GM18507 (cell line): ENCODE data around the gene NUAK2.
"Not testable (repeated sequence)": the region's sequence is repeated elsewhere in the genome, so short reads cannot be mapped to it uniquely, and the experiment has no call there.

Source experiments
- DNase-seq: peaks from one replicate; pipeline ENCODE4 v3.0.0; 2011; ENCODE audit warnings: low read depth; ENCODE audit not compliant: insufficient read length; ENCODE audit errors: extremely low spot score
- FAIRE-seq: peaks from 2 replicates; lab custom pipeline; 2011; peaks lifted over from hg19 to GRCh38; lab: Jason Lieb, UNC

NUAK2 gene

DNA sequence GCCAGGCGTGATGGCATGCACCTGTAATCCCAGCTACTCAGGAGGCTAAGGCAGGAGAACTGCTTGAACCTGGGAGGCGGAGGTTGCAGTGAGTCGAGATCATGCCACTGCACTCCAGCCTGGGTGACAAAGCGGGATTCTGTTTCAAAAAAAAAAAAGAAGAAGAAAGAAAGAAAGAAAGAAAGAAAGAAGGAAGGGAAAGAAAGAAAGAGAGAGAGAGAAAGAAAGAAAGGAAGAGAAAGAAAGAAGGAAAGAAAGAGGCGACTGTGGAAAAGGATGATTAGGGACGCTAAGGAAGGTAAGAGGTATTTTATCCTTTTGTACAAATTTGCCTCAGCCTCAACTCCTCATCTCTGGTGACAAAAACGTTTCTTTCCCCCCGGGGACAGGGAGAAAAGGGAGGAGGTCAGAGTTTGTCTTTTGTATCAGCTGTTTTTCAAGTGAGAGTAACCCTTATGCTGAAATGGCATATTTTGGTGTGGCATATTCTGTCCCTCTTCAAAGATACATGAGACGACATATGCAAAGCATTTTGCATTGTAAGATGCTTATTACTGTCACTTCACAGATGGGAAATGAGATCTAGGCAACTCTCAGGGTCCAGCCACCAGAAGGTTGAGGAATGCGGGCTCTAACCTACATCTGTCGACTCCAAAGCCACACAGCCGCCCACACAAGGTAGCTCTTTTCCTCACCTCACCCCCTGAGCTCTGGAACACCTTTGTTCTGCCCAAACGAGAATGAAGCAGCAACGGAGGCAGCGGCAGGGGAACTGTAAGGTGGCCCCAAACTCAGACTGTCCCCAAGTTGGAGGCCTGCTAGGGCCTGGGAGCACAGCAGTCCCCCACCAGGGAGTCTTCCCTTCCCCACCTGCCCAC lies 38.0 kb downstream of the NUAK2 start:
- DNase-seq (no peak), FAIRE-seq (no peak)

DNA sequence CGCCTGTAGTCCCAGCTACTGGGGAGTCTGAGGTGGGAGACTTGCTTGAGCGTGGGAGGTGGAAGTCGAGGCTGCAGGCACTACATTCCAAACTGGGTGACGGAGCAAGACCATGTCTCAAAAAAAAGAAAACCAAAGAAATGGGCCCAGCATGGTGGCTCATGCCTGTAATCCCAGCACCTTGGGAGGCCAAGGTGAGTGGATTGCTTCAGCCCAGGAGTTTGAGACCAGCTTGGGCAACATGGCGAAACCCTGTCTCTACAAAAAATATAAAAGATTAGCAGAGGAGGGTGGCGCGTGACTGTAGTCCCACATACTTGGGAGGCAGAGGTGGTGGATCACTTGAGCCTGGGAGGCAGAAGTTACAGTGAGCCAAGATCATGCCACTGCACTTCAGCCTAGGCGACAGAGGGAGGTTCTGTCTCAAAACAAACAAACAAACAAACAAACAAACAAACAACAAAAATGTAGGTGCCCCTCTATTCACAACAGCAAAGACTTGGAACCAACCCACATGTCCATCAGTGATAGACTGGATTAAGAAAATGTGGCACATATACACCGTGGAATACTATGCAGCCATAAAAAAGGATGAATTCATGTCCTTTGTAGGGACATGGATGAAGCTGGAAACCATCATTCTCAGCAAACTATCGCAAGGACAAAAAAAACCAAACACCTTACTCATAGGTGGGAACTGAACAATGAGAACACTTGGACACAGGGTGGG lies 40.7 kb downstream of the NUAK2 start:
- not testable (repeated sequence) for FAIRE-seq, DNase-seq

DNA sequence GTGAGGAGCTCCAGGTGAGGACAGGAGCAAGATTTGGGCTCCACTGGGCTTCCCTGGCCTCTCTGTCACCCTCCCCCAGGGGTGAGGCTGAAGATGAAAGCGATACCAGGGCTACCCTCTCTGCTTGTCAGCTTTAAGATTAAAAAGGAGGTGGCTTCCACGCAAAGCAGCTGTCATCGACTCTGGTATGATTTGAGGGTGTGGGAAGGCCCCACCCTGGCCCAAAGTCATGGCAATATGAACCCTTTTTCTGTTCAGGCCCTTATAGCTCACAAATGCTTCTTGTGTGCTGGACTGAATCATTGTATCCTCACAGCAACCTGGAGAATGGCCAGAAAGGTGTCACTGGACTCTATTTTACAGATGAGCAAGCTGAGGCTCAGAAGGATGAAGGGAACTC lies 41.6 kb downstream of the NUAK2 start:
- FAIRE-seq (no peak), DNase-seq (no peak)

DNA sequence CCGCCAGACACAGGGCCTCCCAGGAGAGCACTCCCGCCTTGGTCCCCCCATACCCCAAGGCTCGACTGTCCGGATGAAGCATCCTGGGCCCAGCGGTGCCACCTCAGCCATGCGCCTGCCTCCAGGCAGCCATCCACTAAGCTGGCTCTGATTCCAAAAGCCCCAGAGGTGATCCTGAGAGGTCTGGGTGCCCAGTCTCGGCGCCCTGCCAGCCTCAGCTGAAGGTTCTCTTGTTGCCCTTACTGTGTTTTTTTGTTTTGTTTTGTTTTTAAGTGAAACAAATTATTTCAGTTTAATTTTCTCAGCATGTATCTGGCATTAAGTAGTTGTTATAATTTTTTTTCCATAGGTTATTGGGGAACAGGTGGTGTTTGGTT lies 44.9 kb downstream of the NUAK2 start:
- no peak for DNase-seq
- FAIRE-seq, result no peak

DNA sequence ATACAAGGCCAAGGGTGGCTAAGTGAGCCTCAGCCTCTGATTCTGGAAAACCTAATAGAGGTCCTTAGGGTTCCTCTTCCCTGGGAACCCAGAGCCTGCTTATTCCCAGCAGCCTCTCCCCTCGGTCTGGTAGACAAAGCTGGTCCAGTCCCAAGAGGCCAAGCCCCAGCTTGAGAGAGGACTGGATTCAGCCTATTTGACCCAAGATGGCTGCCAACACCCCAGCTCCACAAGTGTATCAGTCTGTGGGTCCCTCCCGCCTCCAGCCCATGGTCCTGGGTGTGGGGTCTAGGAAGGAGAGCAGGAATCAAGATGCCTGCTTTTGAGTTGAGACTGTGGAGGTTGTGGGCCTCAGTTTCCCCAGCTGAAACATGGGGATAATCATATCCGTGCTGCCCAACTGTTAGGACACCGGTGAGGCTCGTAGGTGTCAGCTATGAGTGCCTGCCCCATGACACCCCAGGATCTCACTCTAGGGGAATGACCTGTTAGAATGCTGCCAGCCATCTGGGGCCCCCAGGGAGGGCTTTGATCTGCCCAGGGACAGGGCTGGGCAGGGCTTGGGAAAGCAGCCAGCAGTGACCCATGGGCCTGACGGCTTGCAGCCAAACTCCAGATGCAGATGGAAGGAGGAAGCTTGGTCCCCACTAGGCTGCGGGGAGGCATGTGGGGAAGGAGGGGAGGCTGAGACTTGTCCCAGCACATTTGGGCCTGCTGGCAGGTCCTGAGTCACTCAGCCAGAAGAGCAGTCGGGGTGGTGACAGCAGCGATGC lies 45.4 kb downstream of the NUAK2 start:
- DNase-seq, result no peak
- no peak for FAIRE-seq

DNA sequence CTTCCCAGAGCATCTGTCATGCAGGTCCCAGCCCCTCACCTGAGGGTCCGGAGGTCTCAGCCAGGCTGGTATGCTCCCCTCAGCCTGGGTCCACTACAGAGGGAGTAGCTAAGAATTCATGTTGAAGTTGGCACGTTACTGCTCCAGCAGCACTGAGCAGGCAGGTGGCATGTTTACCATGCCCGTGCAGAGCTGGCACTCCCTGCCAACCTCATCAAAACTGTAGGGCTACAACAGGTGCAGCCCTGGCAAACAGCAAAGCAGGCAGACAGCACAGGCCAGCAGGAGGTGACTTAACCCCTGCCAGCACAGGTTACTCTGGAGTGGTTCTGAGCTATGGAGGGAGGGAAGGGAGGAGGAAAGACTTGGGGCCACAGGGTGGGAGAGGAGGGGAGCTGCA lies 46.4 kb downstream of the NUAK2 start:
- DNase-seq (no peak), FAIRE-seq (no peak)

DNA sequence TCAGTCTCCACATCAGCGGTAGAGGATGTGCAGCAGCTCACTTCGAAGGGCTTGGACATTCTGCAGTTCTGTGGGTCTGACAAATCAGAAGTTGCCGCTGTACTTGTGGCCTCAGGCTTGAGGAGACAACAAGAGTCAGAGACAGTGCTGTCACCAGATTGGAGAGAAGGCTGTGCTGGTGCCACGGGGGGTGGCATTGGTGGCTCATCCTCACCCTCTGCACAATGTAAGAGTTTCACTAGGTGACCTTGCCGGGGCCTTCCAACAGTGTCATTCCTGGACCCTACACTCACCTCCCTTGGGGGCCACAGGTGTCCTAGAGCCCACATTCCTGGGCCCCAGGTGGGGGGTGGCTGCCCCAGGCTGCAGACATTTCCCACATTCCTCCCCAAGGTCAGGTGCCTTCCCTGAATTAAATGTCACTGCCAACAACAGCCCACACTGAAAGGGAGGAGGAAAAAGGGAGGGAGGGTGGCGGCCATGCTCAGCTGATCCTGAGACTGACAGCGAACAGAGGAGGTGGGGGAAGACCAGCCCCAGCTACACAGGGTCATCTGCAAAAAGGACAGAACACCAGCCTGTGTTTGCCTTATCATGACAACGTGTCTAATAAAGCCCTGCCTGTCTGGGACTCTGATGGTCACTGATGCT lies 47.4 kb downstream of the NUAK2 start:
- FAIRE-seq (no peak), DNase-seq (no peak)

DNA sequence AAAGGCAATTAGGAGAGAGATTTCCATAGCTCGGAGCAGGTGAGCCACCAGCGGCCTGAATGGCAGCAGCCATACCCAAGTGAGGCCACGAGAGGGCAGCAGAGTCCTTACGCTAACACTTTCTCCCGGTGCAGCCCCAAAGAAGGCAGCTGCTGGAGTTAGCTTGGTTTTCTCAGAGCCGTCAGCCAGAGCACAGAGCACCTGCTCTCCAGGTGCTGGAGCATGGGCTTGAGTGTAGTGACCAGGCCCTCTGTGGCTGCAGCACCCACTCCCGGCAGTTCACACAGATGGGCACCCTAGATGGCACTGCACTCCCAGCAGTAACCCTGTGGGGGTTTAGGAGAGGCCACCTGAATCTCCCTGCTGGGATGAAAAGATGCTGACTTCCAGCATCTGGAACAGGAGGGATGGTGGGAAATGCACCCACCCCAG lies 48.0 kb downstream of the NUAK2 start:
- FAIRE-seq (peak; percentile 94), DNase-seq (peak; percentile 81)

DNA sequence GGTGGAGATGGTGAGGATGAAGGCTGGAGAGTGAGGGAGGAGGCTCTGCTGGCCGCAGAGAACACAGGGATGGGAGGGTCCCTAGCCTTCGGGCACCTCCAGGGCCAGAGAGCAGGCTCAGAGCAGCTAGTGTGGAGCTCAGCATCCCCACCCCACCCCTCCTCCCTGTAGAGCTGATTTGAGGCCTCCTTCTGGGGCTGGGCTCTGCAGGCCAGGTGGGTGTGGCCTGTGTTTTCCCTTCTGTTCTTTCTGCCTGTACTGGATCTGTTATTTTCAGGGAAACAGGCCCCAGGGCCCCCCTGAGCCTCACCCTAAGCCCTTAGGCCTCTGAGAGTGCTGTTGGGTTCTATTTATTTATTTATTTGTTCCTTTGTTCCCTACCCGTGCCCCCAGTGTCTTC lies 49.0 kb downstream of the NUAK2 start:
- FAIRE-seq, result no peak

DNA sequence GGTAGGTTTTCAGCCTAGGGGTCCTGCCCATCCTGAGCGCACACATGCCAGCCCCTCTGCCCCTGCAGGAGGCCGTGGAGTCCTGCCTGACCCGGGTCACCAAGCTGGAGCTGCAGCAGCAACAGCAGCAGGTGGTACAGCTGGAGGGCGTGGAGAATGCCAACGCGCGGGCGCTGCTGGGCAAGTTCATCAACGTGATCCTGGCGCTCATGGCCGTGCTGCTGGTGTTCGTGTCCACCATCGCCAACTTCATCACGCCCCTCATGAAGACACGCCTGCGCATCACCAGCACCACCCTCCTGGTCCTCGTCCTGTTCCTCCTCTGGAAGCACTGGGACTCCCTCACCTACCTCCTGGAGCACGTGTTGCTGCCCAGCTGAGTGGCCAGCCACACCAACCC lies 49.8 kb downstream of the NUAK2 start:
- DNase-seq (no peak), FAIRE-seq (no peak)

More for the DNA sequence above, 49.0 kb downstream of the NUAK2 start:
- no peak for DNase-seq

DNA sequence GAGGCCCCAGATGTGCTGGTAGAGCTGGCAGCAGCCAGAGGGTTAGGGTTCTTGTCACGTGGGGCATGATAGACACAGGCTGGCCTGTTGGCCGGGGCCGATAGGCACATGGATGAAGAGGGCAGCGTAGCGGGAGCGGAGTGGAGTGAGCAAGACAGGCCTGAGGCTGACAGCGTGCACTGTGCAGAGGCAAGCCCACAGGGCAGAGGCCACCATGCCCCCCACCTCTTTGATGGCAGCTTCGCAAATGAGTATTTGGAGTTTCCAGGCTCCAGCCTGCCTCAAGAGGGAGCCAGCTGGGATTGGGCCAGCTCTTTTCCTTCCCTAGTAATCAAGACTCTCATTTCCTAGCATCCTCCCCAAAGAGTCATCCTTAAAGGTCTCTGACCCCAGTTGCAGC lies 50.3 kb downstream of the NUAK2 start:
- DNase-seq, result no peak
- FAIRE-seq, result no peak

DNA sequence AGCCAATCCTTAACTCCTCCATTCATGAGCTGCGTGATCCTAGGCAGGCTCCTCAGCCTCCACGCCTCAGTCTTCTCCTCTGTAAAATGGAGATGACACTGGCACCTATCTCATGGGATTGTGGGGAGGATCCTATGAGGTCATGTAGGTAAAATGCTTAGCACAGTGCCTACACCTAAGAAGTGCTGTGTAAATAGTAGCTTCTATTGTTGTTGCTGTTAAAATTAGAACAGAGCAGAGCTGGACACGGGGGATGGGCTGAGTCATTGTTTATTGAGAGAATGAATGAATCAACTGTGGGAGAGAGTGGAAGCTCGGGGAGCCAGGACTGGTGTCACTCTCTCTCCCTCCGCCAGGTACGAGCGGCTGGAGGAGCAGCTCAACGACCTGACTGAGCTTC lies 50.8 kb downstream of the NUAK2 start:
- no peak for DNase-seq
- no peak for FAIRE-seq

DNA sequence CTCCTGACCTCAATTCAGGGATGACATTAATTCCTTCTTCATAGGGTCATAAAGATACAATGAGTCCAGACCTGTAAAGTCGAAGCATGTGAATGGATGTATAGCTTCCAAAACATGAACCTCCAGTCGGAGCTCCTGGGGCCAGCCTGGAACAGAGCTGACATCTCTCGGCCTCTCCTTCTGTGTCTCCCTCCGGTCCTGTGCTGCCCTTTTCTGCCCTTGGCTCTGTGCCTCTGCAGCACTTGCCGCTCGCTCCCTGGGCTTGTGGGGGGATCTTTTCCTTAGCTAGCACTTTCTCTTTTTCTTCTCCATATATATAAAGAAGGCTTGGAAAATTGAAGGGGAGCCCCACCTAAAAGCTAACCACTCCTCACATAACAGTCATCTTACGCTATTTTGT lies 51.3 kb downstream of the NUAK2 start:
- FAIRE-seq, result no peak

DNA sequence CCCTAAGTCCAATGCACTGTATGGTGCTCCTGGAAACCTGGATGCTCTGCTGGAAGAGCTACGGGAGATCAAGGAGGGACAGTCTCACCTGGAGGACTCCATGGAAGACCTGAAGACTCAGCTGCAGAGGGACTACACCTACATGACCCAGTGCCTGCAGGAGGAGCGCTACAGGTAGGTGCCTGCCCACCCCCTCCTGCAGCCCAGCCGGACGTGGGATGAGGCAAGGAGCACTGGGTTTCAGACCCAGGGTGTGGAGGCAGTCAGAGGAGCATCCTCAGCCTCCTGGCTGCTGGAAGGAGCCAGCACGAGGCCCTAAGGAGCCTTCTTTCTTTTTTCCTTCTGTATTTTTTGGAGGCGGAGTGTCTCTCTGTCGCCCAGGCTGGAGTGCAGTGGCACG lies 51.8 kb downstream of the NUAK2 start:
- FAIRE-seq (no peak), DNase-seq (no peak)

More for the DNA sequence above, 51.3 kb downstream of the NUAK2 start:
- DNase-seq, result no peak

DNA sequence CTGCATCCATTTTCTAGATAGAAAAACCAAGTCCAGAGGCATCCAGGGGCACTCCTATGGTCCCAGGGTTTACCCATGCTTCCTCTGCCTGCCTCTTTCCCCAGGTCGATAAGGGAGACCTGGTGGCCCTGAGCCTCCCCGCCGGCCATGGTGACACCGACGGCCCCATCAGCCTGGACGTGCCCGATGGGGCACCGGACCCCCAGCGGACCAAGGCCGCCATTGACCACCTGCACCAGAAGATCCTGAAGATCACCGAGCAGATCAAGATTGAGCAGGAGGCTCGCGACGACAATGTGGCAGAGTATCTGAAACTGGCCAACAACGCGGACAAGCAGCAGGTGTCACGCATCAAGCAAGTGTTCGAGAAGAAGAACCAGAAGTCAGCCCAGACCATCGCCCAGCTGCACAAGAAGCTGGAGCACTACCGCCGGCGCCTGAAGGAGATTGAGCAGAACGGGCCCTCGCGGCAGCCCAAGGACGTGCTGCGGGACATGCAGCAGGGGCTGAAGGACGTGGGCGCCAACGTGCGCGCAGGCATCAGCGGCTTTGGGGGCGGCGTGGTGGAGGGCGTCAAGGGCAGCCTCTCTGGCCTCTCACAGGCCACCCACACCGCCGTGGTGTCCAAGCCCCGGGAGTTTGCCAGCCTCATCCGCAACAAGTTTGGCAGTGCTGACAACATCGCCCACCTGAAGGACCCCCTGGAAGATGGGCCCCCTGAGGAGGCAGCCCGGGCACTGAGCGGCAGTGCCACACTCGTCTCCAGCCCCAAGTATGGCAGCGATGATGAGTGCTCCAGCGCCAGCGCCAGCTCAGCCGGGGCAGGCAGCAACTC lies 52.5 kb downstream of the NUAK2 start:
- no peak for DNase-seq
- FAIRE-seq, result no peak

DNA sequence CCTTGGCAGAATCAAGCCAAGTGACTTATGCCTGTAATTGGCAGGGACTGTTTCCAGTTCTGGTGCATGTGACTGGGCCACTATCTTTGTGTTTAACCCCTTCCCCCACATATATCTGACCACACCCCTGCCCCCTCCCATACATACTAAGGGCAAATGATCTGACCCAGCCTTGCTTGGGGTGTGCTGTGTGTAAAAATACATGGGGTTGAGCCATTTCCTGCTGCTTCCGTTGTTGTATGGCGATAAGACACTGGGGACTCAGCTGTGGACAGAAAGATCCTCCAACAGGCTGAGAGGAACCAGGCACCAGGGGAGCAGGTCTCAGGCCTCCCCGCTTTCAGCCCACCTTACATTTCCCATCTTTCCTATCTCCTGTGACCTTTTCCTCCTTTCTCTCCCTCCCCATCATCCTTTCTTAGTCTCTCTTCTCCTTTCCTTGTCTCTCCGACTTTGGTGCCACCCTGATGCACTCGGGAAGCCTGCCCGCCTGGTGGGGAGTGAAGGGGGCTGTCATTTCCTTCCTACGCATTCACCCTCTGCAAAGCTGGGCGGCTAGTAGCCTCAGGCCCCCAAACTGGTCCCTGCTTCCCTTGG lies 54.1 kb downstream of the NUAK2 start:
- no peak for DNase-seq
- no peak for FAIRE-seq

DNA sequence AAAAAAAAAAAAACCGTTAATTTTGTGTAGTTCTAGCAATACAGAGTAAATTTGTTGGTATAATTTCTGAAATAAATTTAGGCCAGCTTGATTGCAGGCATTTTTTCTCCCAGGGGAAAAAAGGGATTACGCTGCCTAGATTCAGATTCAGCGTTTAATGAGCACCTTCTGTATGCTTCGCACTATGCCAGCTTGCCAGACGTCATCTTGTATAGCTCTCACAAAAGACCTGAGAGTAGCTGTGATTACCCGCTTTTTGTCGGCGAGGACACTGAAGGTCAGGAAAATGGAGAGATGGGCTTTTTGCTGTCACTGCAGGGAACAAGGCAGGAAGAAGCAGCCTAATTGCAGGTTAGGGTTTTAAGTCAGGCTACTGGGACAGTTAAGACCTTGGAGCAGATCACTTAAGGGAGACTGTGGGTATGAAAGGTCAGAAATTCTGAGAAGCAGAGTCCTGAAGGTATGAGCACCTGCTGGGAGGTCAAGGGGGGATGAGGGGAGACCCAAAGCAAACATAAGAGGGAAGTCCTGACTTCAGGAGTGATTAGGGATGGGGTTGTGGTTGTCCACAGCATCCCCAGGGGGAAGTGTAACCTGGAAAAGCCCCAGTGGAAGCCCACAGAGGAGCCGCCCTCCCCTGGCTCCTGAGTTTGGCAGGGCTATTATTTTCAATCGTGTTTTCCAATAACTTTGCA lies 54.8 kb downstream of the NUAK2 start:
- no peak for FAIRE-seq
- no peak for DNase-seq

DNA sequence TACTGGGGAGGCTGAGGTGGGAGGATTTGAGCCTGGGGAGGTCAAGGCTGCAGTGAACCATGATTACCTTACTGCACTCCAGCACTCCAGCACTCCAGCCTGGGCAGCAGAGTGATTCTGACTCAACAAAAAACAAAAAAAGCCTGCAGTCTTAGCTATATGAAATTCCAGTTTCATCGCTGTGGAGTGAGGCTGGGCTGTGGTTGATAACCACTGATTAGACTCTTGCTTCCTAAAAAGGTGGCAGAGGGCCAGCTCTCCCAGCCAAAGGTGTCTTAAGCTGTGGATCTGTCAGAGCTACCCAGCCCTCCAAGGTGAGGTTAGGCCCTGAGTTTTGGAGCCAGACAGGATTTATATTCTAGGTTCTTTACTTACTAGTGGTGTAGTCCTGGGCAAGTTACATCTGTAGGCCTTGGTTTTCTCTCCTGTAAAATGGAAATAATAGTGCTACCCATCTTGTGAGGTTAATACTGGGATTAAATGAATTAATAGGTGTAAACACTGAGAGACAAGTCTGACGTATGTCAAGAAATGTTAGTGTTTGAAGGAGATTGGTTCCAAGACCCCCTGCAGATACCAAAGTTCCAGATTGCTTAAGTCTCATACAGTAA lies 57.9 kb downstream of the NUAK2 start:
- DNase-seq, result no peak
- no peak for FAIRE-seq
